Lung (tissue), 12 donors: ENCODE measurements around the gene USP4. TPM values are rescaled to one million over a fixed set of nuclear protein-coding genes. Genes with fewer than 3 reads are reported as not detected.

Experiments used
- ATAC-seq: fragments of 200-7000 bp; cut with Tn5 transposase; one replicate; pipeline ENCODE4 v1.9.1; 2020; ENCODE audit warnings: moderate number of reproducible peaks; ENCODE audit not compliant: insufficient read depth, low FRiP score
- DNase-seq, 3 donors: peaks; one replicate each; pipeline ENCODE4 v3.0.0-alpha.2; 2013 to 2017
- H3K27ac ChIP-seq, 2 donors: one replicate each; pipeline ENCODE4 v1.5.1; 2013; ENCODE audit warnings: mild to moderate bottlenecking in 2 of 2, moderate library complexity in 2 of 2, control low read depth in 1 of 2, inconsistent platforms in 1 of 2, low read depth in 1 of 2, low read length in 1 of 2
- H3K27me3 ChIP-seq, 3 donors: one replicate each; pipeline ENCODE4 v1.5.1; 2013; ENCODE audit warnings: low read length in 2 of 3; ENCODE audit not compliant: control insufficient read depth in 3 of 3, insufficient read depth in 3 of 3
- H3K36me3 ChIP-seq, 4 donors: one replicate each; pipeline ENCODE4 v1.5.1; 2013; ENCODE audit warnings: low read length in 4 of 4, mild to moderate bottlenecking in 1 of 4, moderate library complexity in 1 of 4; ENCODE audit not compliant: control insufficient read depth in 4 of 4, insufficient read depth in 4 of 4
- H3K4me1 ChIP-seq, 5 donors: one replicate each; pipeline ENCODE4 v1.5.1; 2013; ENCODE audit warnings: low read length in 5 of 5, mild to moderate bottlenecking in 2 of 5, moderate library complexity in 1 of 5; ENCODE audit not compliant: control insufficient read depth in 5 of 5, insufficient read depth in 5 of 5
- H3K4me3 ChIP-seq: one replicate; pipeline ENCODE4 v1.5.1; 2013; ENCODE audit warnings: mild to moderate bottlenecking, control low read depth, moderate library complexity
- H3K9ac ChIP-seq, 2 donors: one replicate each; pipeline ENCODE4 v1.5.1; 2013; ENCODE audit warnings: low read length in 2 of 2, control low read depth in 1 of 2; ENCODE audit not compliant: insufficient read depth in 1 of 2
- H3K9me3 ChIP-seq, 4 donors: one replicate each; pipeline ENCODE4 v1.5.1; 2013; ENCODE audit warnings: low read length in 3 of 4, mild to moderate bottlenecking in 1 of 4, moderate library complexity in 1 of 4; ENCODE audit not compliant: control insufficient read depth in 4 of 4, insufficient read depth in 3 of 4
- WGBS, 2 donors: extraction: QIAGEN DNeasy Blood & Tissue Kit; methylation state at CpG; one replicate each; pipeline ENCODE4 v1.1.7; 2013; 5-methylcytosine and 5-hydroxymethylcytosine counted together
- polyA plus RNA-seq, 2 donors: library from polyadenylated mRNA; stranded (reverse); fragments of 200-250 nt; gene quantifications; one replicate each; pipeline ENCODE4 v1.2.1, GENCODE V29; 2013
- total RNA-seq, 2 donors: library from RNA; depleted of rRNA in 1 of 2; stranded (reverse); fragments of >200 nt in 1 of 2; gene quantifications; one replicate each; pipeline ENCODE4 v1.2.1, GENCODE V29; 2014 to 2021
- TF ChIP-seq, protein P1 (sequence below): IDR thresholded peaks from 2 replicates; pipeline ENCODE4 v1.5.1; 2012; ENCODE audit warnings: mild to moderate bottlenecking; ENCODE audit errors: control extremely low read depth, extremely low read depth
- donor health status: control.
- donor health status: control.
- donor health status: Bipolar disorder and iron deficiency.
- donor health status: healthy.
- donor health status: DM: yes; HTN: yes; CAD: no.

USP4 gene
- total and polyA plus RNA-seq, 4 donors: 39.4 to 72.4 (median 54.7) TPM

DNA sequence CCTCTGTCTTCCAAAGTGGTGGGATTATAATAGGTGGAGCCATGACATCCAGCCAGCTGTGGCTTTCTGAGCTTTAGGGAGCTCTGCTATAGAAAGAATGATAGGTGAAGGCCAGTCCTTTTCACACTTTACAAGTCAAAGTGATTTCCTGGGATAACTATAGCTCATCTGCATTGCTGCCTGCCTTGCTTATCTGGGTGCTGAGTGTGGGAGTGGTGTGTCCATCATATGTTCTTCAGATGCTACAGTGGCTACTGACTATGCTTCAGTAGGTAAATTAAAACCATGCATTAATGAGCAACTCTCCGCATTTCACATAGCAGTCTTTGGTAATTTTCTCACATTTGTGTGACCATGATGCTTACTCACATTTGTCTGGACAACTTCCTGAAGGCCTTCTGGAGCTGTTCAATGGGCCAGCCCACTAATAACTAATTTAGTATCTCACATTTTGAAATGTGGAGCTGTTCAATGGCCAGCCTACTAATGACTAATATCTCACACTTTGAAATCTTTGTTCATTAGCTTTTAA lies 48.5 kb upstream of the USP4 start:
- ATAC-seq: no peak
- Histone ChIP-seq H3K9ac (no peak overlapping the region), H3K9me3 (no peaks in the 10 kb centered on the region), H3K4me1 (peaks cover 0 to 12% (median 3%) of the 10 kb centered on the region in 5 donors), H3K27ac (no peak overlapping the region), H3K27me3 (no peaks in the 10 kb centered on the region), H3K4me3 (no peak overlapping the region), H3K36me3 (peaks cover 0 to 8% (median 1%) of the 10 kb centered on the region in 4 donors)
- no peak for DNase-seq
- WGBS, 2 donors: 89 to 91% methylated on average over 1 of the region's 1 CpG
- TF ChIP-seq, protein P1, sequence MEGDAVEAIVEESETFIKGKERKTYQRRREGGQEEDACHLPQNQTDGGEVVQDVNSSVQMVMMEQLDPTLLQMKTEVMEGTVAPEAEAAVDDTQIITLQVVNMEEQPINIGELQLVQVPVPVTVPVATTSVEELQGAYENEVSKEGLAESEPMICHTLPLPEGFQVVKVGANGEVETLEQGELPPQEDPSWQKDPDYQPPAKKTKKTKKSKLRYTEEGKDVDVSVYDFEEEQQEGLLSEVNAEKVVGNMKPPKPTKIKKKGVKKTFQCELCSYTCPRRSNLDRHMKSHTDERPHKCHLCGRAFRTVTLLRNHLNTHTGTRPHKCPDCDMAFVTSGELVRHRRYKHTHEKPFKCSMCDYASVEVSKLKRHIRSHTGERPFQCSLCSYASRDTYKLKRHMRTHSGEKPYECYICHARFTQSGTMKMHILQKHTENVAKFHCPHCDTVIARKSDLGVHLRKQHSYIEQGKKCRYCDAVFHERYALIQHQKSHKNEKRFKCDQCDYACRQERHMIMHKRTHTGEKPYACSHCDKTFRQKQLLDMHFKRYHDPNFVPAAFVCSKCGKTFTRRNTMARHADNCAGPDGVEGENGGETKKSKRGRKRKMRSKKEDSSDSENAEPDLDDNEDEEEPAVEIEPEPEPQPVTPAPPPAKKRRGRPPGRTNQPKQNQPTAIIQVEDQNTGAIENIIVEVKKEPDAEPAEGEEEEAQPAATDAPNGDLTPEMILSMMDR: no peak

DNA sequence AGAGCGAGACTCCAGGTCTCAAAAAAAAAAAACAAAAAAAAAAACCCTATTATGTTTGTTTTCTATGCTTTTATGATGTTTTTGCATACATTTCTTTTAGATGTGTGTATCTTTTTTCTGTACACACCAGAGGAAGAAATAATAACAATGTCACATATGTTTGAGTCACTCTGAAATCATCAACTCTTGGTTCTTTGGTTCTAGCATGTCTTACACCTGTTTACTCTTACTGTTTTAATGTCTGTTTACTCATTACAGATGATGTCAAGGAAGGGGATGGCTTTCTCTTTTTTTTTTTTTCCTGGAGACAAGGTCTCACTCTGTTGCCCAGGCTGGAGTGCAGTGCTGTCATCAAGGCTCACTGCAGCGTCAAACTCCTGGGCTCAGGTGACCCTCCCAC lies 47.9 kb upstream of the USP4 start:
- Histone ChIP-seq H3K27ac (no peak overlapping the region), H3K9ac (no peak overlapping the region), H3K27me3 (no peaks in the 10 kb centered on the region), H3K9me3 (no peaks in the 10 kb centered on the region), H3K4me3 (no peak overlapping the region), H3K36me3 (peaks cover 0 to 6% (median 1%) of the 10 kb centered on the region in 4 donors), H3K4me1 (peaks cover 0 to 7% (median 3%) of the 10 kb centered on the region in 5 donors)
- ATAC-seq: no peak
- 86 to 93% methylated on average over 2 of the region's 2 CpGs for WGBS, 2 donors
- no peak for DNase-seq
- TF ChIP-seq, protein P1: no peak

DNA sequence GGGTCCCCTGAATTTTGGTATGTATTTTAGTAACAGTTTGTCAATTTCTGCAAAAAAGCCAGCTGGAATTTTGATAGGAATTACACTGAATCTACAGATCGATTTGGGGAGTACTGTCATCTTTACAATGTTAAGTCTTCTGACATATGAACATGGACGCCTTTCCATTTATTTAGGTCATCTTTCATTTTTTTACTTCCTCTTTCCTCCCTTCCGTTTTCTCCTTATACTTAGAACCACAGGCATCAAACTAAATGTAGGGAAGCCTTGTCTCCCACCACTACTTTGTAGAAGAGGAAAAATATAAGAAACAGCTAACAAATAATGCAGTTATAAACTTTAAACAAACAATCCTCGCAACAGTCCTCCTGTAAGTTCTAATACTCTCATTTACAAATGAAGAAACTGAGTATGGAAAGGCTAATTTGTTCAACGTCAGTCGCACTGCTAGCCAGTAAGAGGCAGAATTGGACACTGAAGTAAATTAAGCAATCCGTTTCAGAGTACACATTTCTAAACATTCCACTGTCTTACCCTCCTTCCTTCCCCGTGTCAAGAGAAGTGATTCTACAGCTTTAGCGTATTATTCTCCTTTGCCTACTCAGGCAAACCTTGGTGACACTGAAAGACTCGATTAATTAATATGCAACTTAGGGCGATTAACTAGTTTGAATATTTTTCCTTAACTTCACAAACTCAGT lies 46.4 kb upstream of the USP4 start:
- TF ChIP-seq, protein P1: no peak
- Histone ChIP-seq H3K9me3 (no peaks in the 10 kb centered on the region), H3K27ac (no peak overlapping the region), H3K4me3 (no peak overlapping the region), H3K36me3 (peaks cover 0 to 6% (median 1%) of the 10 kb centered on the region in 4 donors), H3K9ac (peak overlapping the region in 1 of 2 donors; percentile 49), H3K4me1 (peaks cover 0 to 7% (median 3%) of the 10 kb centered on the region in 5 donors), H3K27me3 (no peaks in the 10 kb centered on the region)
- DNase-seq (no peak), ATAC-seq (peak; percentile 29)
- WGBS, 2 donors: 27 to 53% methylated on average over 11 of the region's 11 CpGs
